Measurements from ENCODE around the gene CCL19.

GRCh38 chr9:34687276-34688030, 3.6 kb downstream of the CCL19 start:
- TF ChIP-seq CTCF (conservative IDR thresholded peaks at IDR 0.05) (no peak), ZFX (IDR thresholded peaks at IDR 0.05) (no peak)
